ENCODE measurements around the gene FAF2. TPM values are rescaled to one million over a fixed set of nuclear protein-coding genes. Genes with fewer than 3 reads are reported as not detected.
"Not testable (repeated sequence)": the region's sequence is repeated elsewhere in the genome, so short reads cannot be mapped to it uniquely, and the experiment has no call there.

FAF2 gene
- total RNA-seq, 1 donor from 2014 or later = 32.3 TPM

DNA sequence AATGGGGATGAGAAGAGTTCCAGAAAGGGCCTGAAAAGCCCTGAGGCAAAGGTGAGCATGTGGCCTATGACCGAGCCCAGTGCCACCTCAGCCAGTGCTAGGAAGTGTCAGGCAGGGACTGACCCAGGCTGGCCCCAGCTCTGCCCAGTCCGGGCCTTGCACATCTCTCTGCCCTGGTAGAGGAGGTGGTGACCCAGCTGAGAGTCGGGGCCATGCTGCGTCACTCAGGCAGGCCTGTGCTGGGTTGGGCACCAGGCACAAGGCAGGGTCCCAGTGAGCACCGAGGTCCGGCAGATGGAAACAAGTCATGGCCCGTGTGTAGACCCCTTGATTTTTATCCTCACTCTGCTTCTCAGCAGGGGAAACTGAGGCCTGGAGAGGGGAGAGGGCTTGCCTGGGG is 101.7 kb downstream of the FAF2 start:
- H3K27me3 Mint-ChIP-seq (ENCODE audit: insufficient read depth, low read depth) = peaks cover 11% of the 10 kb centered on the region
- H3K27ac Mint-ChIP-seq = no peak overlapping the region
- no peak for TF ChIP-seq EZH2phosphoT487 (IDR thresholded peaks at IDR 0.05)
- TF ChIP-seq, protein P1, sequence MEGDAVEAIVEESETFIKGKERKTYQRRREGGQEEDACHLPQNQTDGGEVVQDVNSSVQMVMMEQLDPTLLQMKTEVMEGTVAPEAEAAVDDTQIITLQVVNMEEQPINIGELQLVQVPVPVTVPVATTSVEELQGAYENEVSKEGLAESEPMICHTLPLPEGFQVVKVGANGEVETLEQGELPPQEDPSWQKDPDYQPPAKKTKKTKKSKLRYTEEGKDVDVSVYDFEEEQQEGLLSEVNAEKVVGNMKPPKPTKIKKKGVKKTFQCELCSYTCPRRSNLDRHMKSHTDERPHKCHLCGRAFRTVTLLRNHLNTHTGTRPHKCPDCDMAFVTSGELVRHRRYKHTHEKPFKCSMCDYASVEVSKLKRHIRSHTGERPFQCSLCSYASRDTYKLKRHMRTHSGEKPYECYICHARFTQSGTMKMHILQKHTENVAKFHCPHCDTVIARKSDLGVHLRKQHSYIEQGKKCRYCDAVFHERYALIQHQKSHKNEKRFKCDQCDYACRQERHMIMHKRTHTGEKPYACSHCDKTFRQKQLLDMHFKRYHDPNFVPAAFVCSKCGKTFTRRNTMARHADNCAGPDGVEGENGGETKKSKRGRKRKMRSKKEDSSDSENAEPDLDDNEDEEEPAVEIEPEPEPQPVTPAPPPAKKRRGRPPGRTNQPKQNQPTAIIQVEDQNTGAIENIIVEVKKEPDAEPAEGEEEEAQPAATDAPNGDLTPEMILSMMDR (IDR thresholded peaks at IDR 0.05) = no peak
- no peak for TF ChIP-seq EZH2 (IDR thresholded peaks at IDR 0.05)
- Histone ChIP-seq H3K79me2 (ENCODE audit: low read depth) (no peaks in the 10 kb centered on the region), H3K4me2 (no peak overlapping the region), H3K9me3 (ENCODE audit: low read depth) (no peaks in the 10 kb centered on the region), H3K27ac (no peak overlapping the region), H3K27me3 (peaks cover 14% of the 10 kb centered on the region), H3K4me1 (peaks cover 5% of the 10 kb centered on the region), H2AFZ (replicated peaks) (no peak overlapping the region), H4K20me1 (ENCODE audit: low read depth) (no peaks in the 10 kb centered on the region), H3K9ac (no peak overlapping the region), H3K36me3 (no peaks in the 10 kb centered on the region), H3K4me3 (no peak overlapping the region), H3F3A (ENCODE audit: low read depth) (no peaks in the 10 kb centered on the region)
- no peak overlapping the region for H3K4me3 Mint-ChIP-seq
- H3K36me3 Mint-ChIP-seq = no peaks in the 10 kb centered on the region
- DNase-seq (ENCODE audit: low spot score) = no peak
- H3K4me1 Mint-ChIP-seq = peaks cover 22% of the 10 kb centered on the region
- H3K9me3 Mint-ChIP-seq = no peaks in the 10 kb centered on the region

DNA sequence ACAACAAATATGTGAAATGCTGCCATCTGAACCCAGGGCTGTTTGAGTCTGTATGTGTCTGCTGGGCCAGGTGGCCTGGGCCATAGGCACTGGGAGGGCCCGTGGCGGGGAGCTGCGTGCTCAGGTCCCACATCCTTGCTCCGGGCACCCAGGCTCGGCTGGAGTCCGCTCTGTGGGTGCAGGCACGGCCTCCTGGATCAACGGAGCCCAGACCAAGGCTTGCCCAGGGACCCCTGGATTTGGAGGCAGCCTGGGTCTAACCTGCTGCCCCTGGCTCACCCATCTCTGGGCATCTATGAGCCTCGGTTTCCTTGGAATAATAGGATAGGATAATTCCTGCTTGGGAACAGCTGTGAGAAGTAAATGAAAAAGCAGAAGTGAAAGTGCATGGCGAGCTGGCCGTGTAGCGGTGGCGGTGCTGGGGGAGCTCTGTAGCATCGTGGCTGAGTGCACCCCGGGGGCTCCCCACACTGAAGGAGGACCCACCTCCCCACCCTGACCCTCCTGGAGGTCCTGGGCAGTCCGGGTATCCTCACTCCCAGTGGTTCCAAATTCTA is 102.2 kb downstream of the FAF2 start:
- no peaks in the 10 kb centered on the region for H3K36me3 ChIP-seq
- no peaks in the 10 kb centered on the region for H3K9me3 ChIP-seq (ENCODE audit: low read depth)
- peaks cover 9% of the 10 kb centered on the region for H3K27me3 ChIP-seq
- no peak overlapping the region for H3K27ac ChIP-seq
- H3K4me2 ChIP-seq = no peak overlapping the region
- H2AFZ ChIP-seq (replicated peaks) = no peak overlapping the region
- H3K79me2 ChIP-seq (ENCODE audit: low read depth) = no peaks in the 10 kb centered on the region
- Mint-ChIP-seq H3K4me1 (peaks cover 27% of the 10 kb centered on the region), H3K27ac (no peak overlapping the region), H3K36me3 (no peaks in the 10 kb centered on the region), H3K27me3 (ENCODE audit: insufficient read depth, low read depth) (peaks cover 8% of the 10 kb centered on the region), H3K4me3 (no peak overlapping the region), H3K9me3 (no peaks in the 10 kb centered on the region)
- H4K20me1 ChIP-seq (ENCODE audit: low read depth) = no peaks in the 10 kb centered on the region
- H3K4me1 ChIP-seq = peaks cover 5% of the 10 kb centered on the region
- no peak overlapping the region for H3K4me3 ChIP-seq
- no peak for TF ChIP-seq EZH2phosphoT487 (IDR thresholded peaks at IDR 0.05)
- TF ChIP-seq, protein P1 (IDR thresholded peaks at IDR 0.05) = no peak
- TF ChIP-seq EZH2 (IDR thresholded peaks at IDR 0.05) = no peak
- H3K9ac ChIP-seq = no peak overlapping the region
- no peaks in the 10 kb centered on the region for H3F3A ChIP-seq (ENCODE audit: low read depth)
- DNase-seq (ENCODE audit: low spot score) = no peak

DNA sequence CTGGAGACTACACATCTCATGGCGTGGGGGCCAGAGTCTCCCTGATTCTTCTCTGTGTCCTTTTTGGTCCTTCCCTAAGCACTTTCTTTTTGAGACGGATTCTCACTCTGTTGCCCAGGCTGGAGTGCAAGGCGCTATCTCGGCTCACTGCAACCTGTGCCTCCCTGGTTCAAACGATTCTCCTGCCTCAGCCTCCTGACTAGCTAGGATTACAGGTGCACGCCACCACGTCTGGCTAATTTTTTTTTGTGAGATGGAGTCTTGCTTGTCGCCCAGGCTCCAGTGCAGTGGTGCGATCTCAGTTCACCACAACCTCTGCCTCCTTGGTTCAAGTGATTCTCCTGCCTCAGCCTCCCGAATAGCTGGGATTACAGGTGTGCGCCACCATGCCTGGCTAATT is 102.8 kb downstream of the FAF2 start:
- H3K4me3 ChIP-seq; H3K27me3 Mint-ChIP-seq (ENCODE audit: insufficient read depth, low read depth); H3K36me3 ChIP-seq; H3K4me2 ChIP-seq; H3K9me3 ChIP-seq (ENCODE audit: low read depth); H2AFZ ChIP-seq (replicated peaks); H3K9me3 Mint-ChIP-seq; H3K27me3 ChIP-seq; H3K36me3 Mint-ChIP-seq; H3K4me1 ChIP-seq; H3K9ac ChIP-seq; H4K20me1 ChIP-seq (ENCODE audit: low read depth); H3K27ac ChIP-seq; H3K79me2 ChIP-seq (ENCODE audit: low read depth); H3K27ac Mint-ChIP-seq; H3K4me3 Mint-ChIP-seq; DNase-seq (ENCODE audit: low spot score); H3F3A ChIP-seq (ENCODE audit: low read depth): not testable (repeated sequence)
- peaks cover 27% of the 10 kb centered on the region for H3K4me1 Mint-ChIP-seq

DNA sequence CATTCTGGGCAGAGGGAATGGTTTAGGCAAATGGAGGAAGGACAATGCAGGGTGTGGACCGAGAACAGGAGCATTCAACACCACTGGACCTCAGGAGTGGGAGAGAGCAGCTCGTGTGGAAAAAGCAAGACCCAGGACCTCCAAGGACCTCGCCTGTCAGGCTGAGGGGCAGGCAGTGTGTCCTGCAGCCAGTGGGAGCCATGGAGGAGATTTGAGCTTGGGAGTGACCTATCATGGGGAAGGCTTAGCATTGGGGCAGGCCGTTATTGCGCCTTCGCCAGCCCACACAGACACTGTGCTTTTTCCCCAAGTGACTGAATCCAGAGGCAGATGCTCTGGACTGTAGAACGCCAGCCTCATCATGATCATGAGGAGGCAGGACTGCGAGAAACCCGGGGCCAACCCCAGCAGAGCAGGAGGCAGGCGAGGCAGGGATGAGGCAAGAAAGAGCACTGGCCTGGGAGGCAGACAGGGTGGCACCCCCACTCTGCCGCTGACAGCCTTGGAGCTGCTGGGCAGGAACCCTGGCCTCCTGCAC is 104.2 kb downstream of the FAF2 start:
- DNase-seq (ENCODE audit: low spot score) = no peak
- Mint-ChIP-seq H3K4me3 (peak overlapping the region; percentile 24), H3K9me3 (no peaks in the 10 kb centered on the region), H3K36me3 (no peaks in the 10 kb centered on the region), H3K27me3 (ENCODE audit: insufficient read depth, low read depth) (peaks cover 15% of the 10 kb centered on the region), H3K27ac (no peak overlapping the region), H3K4me1 (peaks cover 27% of the 10 kb centered on the region)
- Histone ChIP-seq H3K9ac (no peak overlapping the region), H3K79me2 (ENCODE audit: low read depth) (no peaks in the 10 kb centered on the region), H3K4me1 (peaks cover 5% of the 10 kb centered on the region), H4K20me1 (ENCODE audit: low read depth) (no peaks in the 10 kb centered on the region), H3K9me3 (ENCODE audit: low read depth) (no peaks in the 10 kb centered on the region), H3K27ac (no peak overlapping the region), H3K4me3 (no peak overlapping the region), H3F3A (ENCODE audit: low read depth) (no peaks in the 10 kb centered on the region), H2AFZ (replicated peaks) (no peak overlapping the region), H3K27me3 (no peaks in the 10 kb centered on the region), H3K36me3 (no peaks in the 10 kb centered on the region), H3K4me2 (no peak overlapping the region)
- TF ChIP-seq, protein P1 (IDR thresholded peaks at IDR 0.05) = no peak
- TF ChIP-seq EZH2phosphoT487 (IDR thresholded peaks at IDR 0.05) (no peak), EZH2 (IDR thresholded peaks at IDR 0.05) (no peak)

All from neural progenitor cell (in vitro differentiated cells).